GM18867 (cell line): ENCODE results near the gene PDXP.
"Not testable (repeated sequence)": the region's sequence is repeated elsewhere in the genome, so short reads cannot be mapped to it uniquely, and the experiment has no call there.

Experiments used
- ATAC-seq: cut with Tn5 transposase; IDR thresholded peaks from one replicate; pipeline ENCODE4 v1.9.1; 2021; ENCODE audit warnings: mild to moderate bottlenecking, moderate library complexity; ENCODE audit not compliant: unreplicated experiment

The PDXP gene

GRCh38 chr22:37658133-37659065, at the start of gene PDXP:
TSS of gene PDXP (plus strand) at chr22:37658723. CDS start at chr22:37658783, 60 bp downstream.
- ATAC-seq: peak; percentile 75

- ATAC-seq: no peak
Measured at GRCh38 chr22:37609240-37610152, 49.0 kb upstream of the PDXP start.

- not testable (repeated sequence) for ATAC-seq
Measured at GRCh38 chr22:37610153-37610475, 48.4 kb upstream of the PDXP start.

- ATAC-seq: no peak
Measured at GRCh38 chr22:37610480-37611129, 47.9 kb upstream of the PDXP start.

GRCh38 chr22:37611207-37611606, 47.3 kb upstream of the PDXP start:
- no peak for ATAC-seq

GRCh38 chr22:37616201-37617083, 42.1 kb upstream of the PDXP start:
- no peak for ATAC-seq

GRCh38 chr22:37617431-37617830, 41.1 kb upstream of the PDXP start:
- ATAC-seq: no peak

- no peak for ATAC-seq
Measured at GRCh38 chr22:37618072-37618656, 40.4 kb upstream of the PDXP start.

- no peak for ATAC-seq
Measured at GRCh38 chr22:37618674-37619073, 39.8 kb upstream of the PDXP start.

- no peak for ATAC-seq
Measured at GRCh38 chr22:37619991-37620390, 38.5 kb upstream of the PDXP start.

GRCh38 chr22:37621352-37621860, 37.1 kb upstream of the PDXP start:
- ATAC-seq: no peak

GRCh38 chr22:37623075-37624016, 35.2 kb upstream of the PDXP start:
- ATAC-seq: no peak

- ATAC-seq: no peak
Measured at GRCh38 chr22:37624017-37624365, 34.5 kb upstream of the PDXP start.

- no peak for ATAC-seq
Measured at GRCh38 chr22:37624876-37625275, 33.6 kb upstream of the PDXP start.

GRCh38 chr22:37625737-37626136, 32.8 kb upstream of the PDXP start:
- ATAC-seq: no peak

GRCh38 chr22:37626144-37626543, 32.4 kb upstream of the PDXP start:
- ATAC-seq: no peak

- ATAC-seq: no peak
Measured at GRCh38 chr22:37626556-37627075, 31.9 kb upstream of the PDXP start.

- no peak for ATAC-seq
Measured at GRCh38 chr22:37627121-37627520, 31.4 kb upstream of the PDXP start.
